HepG2 (cell line): ENCODE data around the gene CSNK1E. TPM values are rescaled to one million over a fixed set of nuclear protein-coding genes. Genes with fewer than 3 reads are reported as not detected.
A peak's percentile ranks its signal among the peaks of the same experiment; 100 is the strongest.

Experiments
- ATAC-seq: fragments of 200-7000 bp; cut with Tn5 transposase; 3 replicates; pipeline ENCODE4 v1.9.1; 2020; ENCODE audit warnings: mild to moderate bottlenecking, moderate library complexity
- BruUV-seq: library from RNA; stranded (reverse); fragments of 400-500 nt; replicated peaks from 2 replicates; lab custom pipeline; 2021; lab: Mats Ljungman, UMichigan
- CTCF ChIA-PET: fragments of 300-600 bp; formaldehyde crosslinking; extraction: SDS; loops from one replicate; lab custom pipeline; 2021; ENCODE audit warnings: low total read pairs, inconsistent platforms, low intra/inter-chr PET ratio; lab: Yijun Ruan, JAX
- POLR2A ChIA-PET: fragments of 350-600 bp; sonication (Branson Sonifier 250); formaldehyde crosslinking; loops from one replicate; lab custom pipeline; 2020; ENCODE audit warnings: antibody characterized with exemption, inconsistent platforms; lab: Yijun Ruan, JAX
- DNase-seq: peaks from one replicate; pipeline ENCODE4 v3.0.0-alpha.2; 2015; ENCODE audit warnings: low spot score
- FAIRE-seq: peaks from 3 replicates; lab custom pipeline; 2011; peaks lifted over from hg19 to GRCh38; lab: Jason Lieb, UNC
- H2AFZ ChIP-seq: one replicate; pipeline ENCODE4 v1.6.1; 2011; ENCODE audit warnings: low read length, inconsistent platforms
- H3K27ac ChIP-seq: fragments of 300-600 bp; 3 replicates; pipeline ENCODE4 v1.8.0; 2011; ENCODE audit warnings: mixed run types, mild to moderate bottlenecking, mixed read lengths, low read length, inconsistent platforms; ENCODE audit not compliant: insufficient read depth; ENCODE audit errors: extremely low read length
- H3K27me3 ChIP-seq, 2 experiments: fragments of 200-600 bp in 1 of 2; 2 replicates in 1 of 2; 3 replicates in 1 of 2; pipeline versions ENCODE4 v1.6.0 to v1.8.0; 2011; ENCODE audit warnings: low read length in 2 of 2, mild to moderate bottlenecking in 2 of 2, moderate library complexity in 2 of 2, inconsistent platforms in 1 of 2; ENCODE audit not compliant: insufficient read depth in 2 of 2, control insufficient read depth in 1 of 2
- H3K36me3 ChIP-seq, 2 experiments: fragments of 200-600 bp in 1 of 2; replicated peaks in 1 of 2; 2 replicates in 1 of 2; 3 replicates in 1 of 2; pipeline versions ENCODE4 v1.5.1 to v1.8.0; 2011; ENCODE audit warnings: low read length in 2 of 2, inconsistent platforms in 1 of 2; ENCODE audit not compliant: insufficient read depth in 2 of 2, control insufficient read depth in 1 of 2
- H3K4me1 ChIP-seq: 2 replicates; pipeline ENCODE4 v1.5.1; 2012; ENCODE audit warnings: low read length, inconsistent platforms; ENCODE audit not compliant: insufficient read depth
- H3K4me2 ChIP-seq: 2 replicates; pipeline ENCODE4 v1.6.0; 2011; ENCODE audit warnings: low read depth, low read length, inconsistent platforms
- H3K4me3 ChIP-seq, 3 experiments: fragments of 200-600 bp in 1 of 3; sonication (generic), shearing (Covaris generic) in 1 of 3; replicated peaks in 1 of 3; 2 replicates each; pipeline ENCODE4 v1.5.1; 2011 to 2016; ENCODE audit warnings: low read length in 3 of 3, inconsistent platforms in 2 of 3, low read depth in 2 of 3, mild to moderate bottlenecking in 2 of 3, control low read depth in 1 of 3, mixed read lengths in 1 of 3; ENCODE audit not compliant: insufficient read depth in 1 of 3
- H3K79me2 ChIP-seq: one replicate; pipeline ENCODE4 v1.6.1; 2011; ENCODE audit warnings: low read length, inconsistent platforms; ENCODE audit not compliant: insufficient read depth
- H3K9ac ChIP-seq: 2 replicates; pipeline ENCODE4 v1.6.0; 2011; ENCODE audit warnings: mild to moderate bottlenecking, low read depth, low read length, inconsistent platforms; ENCODE audit not compliant: insufficient read depth
- H3K9me3 ChIP-seq: 2 replicates; pipeline ENCODE4 v1.5.1; 2012; ENCODE audit warnings: mild to moderate bottlenecking, low read length
- H4K20me1 ChIP-seq: 2 replicates; pipeline ENCODE4 v1.6.0; 2011; ENCODE audit warnings: inconsistent platforms, mild to moderate bottlenecking, low read length, moderate library complexity; ENCODE audit not compliant: insufficient read depth
- HNF4A ChIP-seq: sonication (generic); formaldehyde crosslinking; IDR thresholded peaks from 2 replicates; pipeline ENCODE4 v1.4.0; 2020; ENCODE audit warnings: missing genetic modification reagents
- NR2F6 ChIP-seq, 2 experiments: IDR thresholded peaks; 2 replicates each; pipeline ENCODE4 v1.6.1; 2016; ENCODE audit warnings: antibody characterized with exemption in 1 of 2, mild to moderate bottlenecking in 1 of 2
- RAD21 ChIP-seq: fragments of 450-650 bp; formaldehyde crosslinking; IDR thresholded peaks from 2 replicates; pipeline ENCODE4 v1.5.0; 2020; ENCODE audit warnings: mild to moderate bottlenecking
- SALL1 ChIP-seq: sonication (generic); formaldehyde crosslinking; IDR thresholded peaks from 2 replicates; pipeline ENCODE4 v1.8.0; 2022; ENCODE audit warnings: mild to moderate bottlenecking, missing genetic modification reagents
- SETDB1 ChIP-seq: sonication (generic); formaldehyde crosslinking; IDR thresholded peaks from 2 replicates; pipeline ENCODE4 v1.5.1; 2020; ENCODE audit warnings: missing genetic modification reagents, mild to moderate bottlenecking, borderline replicate concordance
- ZMYM3 ChIP-seq: sonication (generic); formaldehyde crosslinking; IDR thresholded peaks from 2 replicates; pipeline ENCODE4 v1.5.1; 2020; ENCODE audit warnings: mild to moderate bottlenecking, missing genetic modification reagents
- ZMYM4 ChIP-seq: sonication (generic); formaldehyde crosslinking; IDR thresholded peaks from 2 replicates; pipeline ENCODE4 v1.8.1; 2023; ENCODE audit warnings: mild to moderate bottlenecking, missing genetic modification reagents
- WGBS: methylation state at CpG from one replicate; pipeline ENCODE4 v1.1.6; 2017; ENCODE audit warnings: low lambda C conversion rate; 5-methylcytosine and 5-hydroxymethylcytosine counted together
- in situ Hi-C: cut with HindIII; loops from 2 replicates; pipeline ENCODE4 v1.10.0; 2017; ENCODE audit warnings: low pct_unique_long_range_greater_than_20kb; ENCODE audit not compliant: extremely low pct_ligation_motif_present
- intact Hi-C: fragments of 100-400 bp; cut with micrococcal nuclease; formaldehyde crosslinking; loops from one replicate; pipeline ENCODE4 v1.10.0; 2022; ENCODE audit not compliant: unreplicated experiment
- polyA plus RNA-seq, 8 experiments: library from polyadenylated mRNA; depleted of rRNA in 3 of 8; stranded (reverse) in 7 of 8; unstranded in 1 of 8; fragments of >200 nt; fragmentation: Illumina TruSeq in 4 of 8; extraction: Trizol in 4 of 8; gene quantifications; 2 replicates each; pipeline versions ENCODE4 v1.2.1 to v1.2.3, GENCODE V29; 2011 to 2016; ENCODE audit warnings: low read depth in 4 of 8, missing spikeins in 1 of 8, mixed read lengths in 1 of 8; ENCODE audit not compliant: insufficient read depth in 1 of 8
- total RNA-seq, 5 experiments: library from RNA; depleted of rRNA; stranded (reverse); fragments of >200 nt; fragmentation: Illumina TruSeq; extraction: Trizol; gene quantifications; 2 replicates each; pipeline ENCODE4 v1.2.3, GENCODE V29; 2016; ENCODE audit warnings: low read depth in 1 of 5
- TF ChIP-seq, protein P1 (sequence below): sonication (generic); formaldehyde crosslinking; IDR thresholded peaks from 2 replicates; pipeline ENCODE4 v1.5.0; 2020; ENCODE audit warnings: mild to moderate bottlenecking, missing genetic modification reagents, moderate library complexity
- TF ChIP-seq, protein P2 (sequence below): sonication (generic); formaldehyde crosslinking; IDR thresholded peaks from 2 replicates; pipeline ENCODE4 v1.5.0; 2020; ENCODE audit warnings: mild to moderate bottlenecking, missing genetic modification reagents, borderline replicate concordance
- TF ChIP-seq, protein P3 (sequence below), 2 experiments: sonication (generic) in 1 of 2; formaldehyde crosslinking in 1 of 2; IDR thresholded peaks; 2 replicates each; pipeline versions ENCODE4 v1.5.1 to v1.6.1; 2011 to 2020; ENCODE audit warnings: borderline replicate concordance in 1 of 2, low read depth in 1 of 2, low read length in 1 of 2, mild to moderate bottlenecking in 1 of 2, missing genetic modification reagents in 1 of 2, moderate library complexity in 1 of 2

The CSNK1E gene
- total and polyA plus RNA-seq, 2 of the 13 experiments (the other 11 are each of a cell fraction or from before 2014, with no cell fraction given), result 34.7 to 129 TPM

DNA sequence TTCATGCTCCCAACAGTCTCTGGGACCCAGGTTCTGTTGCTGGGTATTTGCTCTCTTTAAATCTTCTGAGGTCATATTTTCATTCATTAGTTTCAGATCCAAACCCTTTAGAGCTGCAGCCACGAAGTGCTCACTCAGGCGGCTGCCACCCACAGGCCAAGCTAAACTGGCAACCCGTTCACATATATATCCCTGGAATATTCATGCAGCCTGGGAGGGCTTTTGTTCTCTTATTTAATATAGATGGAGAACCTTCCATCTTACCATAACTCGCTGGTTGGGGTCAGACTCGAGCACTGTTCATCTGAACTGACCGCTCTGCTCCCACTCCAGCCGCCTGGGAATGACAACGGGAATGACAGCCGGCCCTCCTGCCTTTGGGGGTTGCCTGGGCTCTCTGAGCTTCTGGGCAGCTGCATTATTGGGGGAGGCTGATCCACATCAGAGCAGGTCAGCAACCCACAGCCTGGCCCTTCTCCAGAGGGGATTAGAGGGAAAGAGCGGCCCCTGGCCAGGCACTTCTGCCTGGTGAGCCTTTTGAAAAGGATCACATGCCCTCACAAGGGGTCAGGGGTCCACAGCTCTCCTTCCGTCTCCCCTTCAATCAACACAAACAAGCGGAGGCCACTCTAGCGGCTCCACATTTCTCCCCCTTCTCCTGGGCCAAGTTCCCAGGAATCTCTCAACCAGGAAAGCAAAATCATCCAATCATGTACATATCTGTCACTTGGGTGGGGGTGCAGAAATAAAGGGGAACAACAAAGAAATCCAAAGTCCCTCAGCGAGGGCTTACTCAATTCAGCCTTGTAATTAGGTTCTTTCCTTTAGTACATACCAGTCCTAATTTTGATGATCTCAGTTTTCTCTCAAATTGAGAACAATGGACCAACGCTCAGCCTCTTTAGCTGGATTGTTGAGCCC is 56.2 kb downstream of the CSNK1E start:
- H4K20me1 ChIP-seq, result peaks cover 3% of the 10 kb centered on the region; the same call in 1 of the 2 replicates
- intact Hi-C loops, result loop anchor here (5.0 to 10.0 kb wide), 2 partner anchors 149 to 206 kb away; partner anchors contain the start of genes BAIAP2L2 and PICK1
- no TSS peak for BruUV-seq
- peak overlapping the region; percentile 81 for H3K4me2 ChIP-seq
- H3K4me3 ChIP-seq, result peak overlapping the region in 2 of 3 experiments; percentile 22 to 53; a peak in 4 of 6 replicates
- H3K79me2 ChIP-seq, result peaks cover 19% of the 10 kb centered on the region
- ChIA-PET POLR2A (interaction anchor here (1.6 kb wide), 1 partner anchor 68 kb away, joined by 3 read pairs; no protein-coding TSS in a partner anchor), CTCF (interaction anchor here (2.1 kb wide), 1 partner anchor 92 kb away, joined by 18 read pairs; no protein-coding TSS in a partner anchor)
- WGBS, result 15% methylated on average over 10 of the region's 15 CpGs
- H2AFZ ChIP-seq, result no peak overlapping the region
- FAIRE-seq (peak; percentile 48), DNase-seq (peak; percentile 61), ATAC-seq (peak; percentile 58)
- H3K9me3 ChIP-seq, result no peaks in the 10 kb centered on the region
- in situ Hi-C loops, result loop anchor here (5.0 kb wide), 1 partner anchor 91 kb away; no protein-coding TSS in a partner anchor
- peak overlapping the region; percentile 73 for H3K27ac ChIP-seq
- H3K36me3 ChIP-seq, result no peaks in the 10 kb centered on the region
- H3K9ac ChIP-seq, result peak overlapping the region; percentile 46; the same call in 1 of the 2 replicates
- peaks cover 54% of the 10 kb centered on the region for H3K4me1 ChIP-seq
- H3K27me3 ChIP-seq, result no peaks in the 10 kb centered on the region
- TF ChIP-seq, protein P1, sequence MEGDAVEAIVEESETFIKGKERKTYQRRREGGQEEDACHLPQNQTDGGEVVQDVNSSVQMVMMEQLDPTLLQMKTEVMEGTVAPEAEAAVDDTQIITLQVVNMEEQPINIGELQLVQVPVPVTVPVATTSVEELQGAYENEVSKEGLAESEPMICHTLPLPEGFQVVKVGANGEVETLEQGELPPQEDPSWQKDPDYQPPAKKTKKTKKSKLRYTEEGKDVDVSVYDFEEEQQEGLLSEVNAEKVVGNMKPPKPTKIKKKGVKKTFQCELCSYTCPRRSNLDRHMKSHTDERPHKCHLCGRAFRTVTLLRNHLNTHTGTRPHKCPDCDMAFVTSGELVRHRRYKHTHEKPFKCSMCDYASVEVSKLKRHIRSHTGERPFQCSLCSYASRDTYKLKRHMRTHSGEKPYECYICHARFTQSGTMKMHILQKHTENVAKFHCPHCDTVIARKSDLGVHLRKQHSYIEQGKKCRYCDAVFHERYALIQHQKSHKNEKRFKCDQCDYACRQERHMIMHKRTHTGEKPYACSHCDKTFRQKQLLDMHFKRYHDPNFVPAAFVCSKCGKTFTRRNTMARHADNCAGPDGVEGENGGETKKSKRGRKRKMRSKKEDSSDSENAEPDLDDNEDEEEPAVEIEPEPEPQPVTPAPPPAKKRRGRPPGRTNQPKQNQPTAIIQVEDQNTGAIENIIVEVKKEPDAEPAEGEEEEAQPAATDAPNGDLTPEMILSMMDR, result peak; percentile 46
- TF ChIP-seq HNF4A (peak; percentile 63), NR2F6 (IDR thresholded peaks at IDR 0.05) (peak; percentile 64), NR2F6 (CRISPR knock-in tag; IDR thresholded peaks at IDR 0.05) (peak; percentile 55; the same call in 1 of the 2 replicates), RAD21 (CRISPR knock-in tag) (no peak), ZMYM3 (CRISPR knock-in tag) (peak; percentile 50; the same call in 1 of the 2 replicates), SETDB1 (no peak), ZMYM4 (CRISPR knock-in tag) (no peak; the same call in 1 of the 2 replicates), SALL1 (CRISPR knock-in tag) (peak; percentile 59; the same call in 1 of the 2 replicates)
- TF ChIP-seq, protein P2, sequence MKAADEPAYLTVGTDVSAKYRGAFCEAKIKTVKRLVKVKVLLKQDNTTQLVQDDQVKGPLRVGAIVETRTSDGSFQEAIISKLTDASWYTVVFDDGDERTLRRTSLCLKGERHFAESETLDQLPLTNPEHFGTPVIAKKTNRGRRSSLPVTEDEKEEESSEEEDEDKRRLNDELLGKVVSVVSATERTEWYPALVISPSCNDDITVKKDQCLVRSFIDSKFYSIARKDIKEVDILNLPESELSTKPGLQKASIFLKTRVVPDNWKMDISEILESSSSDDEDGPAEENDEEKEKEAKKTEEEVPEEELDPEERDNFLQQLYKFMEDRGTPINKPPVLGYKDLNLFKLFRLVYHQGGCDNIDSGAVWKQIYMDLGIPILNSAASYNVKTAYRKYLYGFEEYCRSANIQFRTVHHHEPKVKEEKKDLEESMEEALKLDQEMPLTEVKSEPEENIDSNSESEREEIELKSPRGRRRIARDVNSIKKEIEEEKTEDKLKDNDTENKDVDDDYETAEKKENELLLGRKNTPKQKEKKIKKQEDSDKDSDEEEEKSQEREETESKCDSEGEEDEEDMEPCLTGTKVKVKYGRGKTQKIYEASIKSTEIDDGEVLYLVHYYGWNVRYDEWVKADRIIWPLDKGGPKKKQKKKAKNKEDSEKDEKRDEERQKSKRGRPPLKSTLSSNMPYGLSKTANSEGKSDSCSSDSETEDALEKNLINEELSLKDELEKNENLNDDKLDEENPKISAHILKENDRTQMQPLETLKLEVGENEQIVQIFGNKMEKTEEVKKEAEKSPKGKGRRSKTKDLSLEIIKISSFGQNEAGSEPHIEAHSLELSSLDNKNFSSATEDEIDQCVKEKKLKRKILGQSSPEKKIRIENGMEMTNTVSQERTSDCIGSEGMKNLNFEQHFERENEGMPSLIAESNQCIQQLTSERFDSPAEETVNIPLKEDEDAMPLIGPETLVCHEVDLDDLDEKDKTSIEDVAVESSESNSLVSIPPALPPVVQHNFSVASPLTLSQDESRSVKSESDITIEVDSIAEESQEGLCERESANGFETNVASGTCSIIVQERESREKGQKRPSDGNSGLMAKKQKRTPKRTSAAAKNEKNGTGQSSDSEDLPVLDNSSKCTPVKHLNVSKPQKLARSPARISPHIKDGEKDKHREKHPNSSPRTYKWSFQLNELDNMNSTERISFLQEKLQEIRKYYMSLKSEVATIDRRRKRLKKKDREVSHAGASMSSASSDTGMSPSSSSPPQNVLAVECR (CRISPR knock-in tag), result peak; percentile 56; the same call in 1 of the 2 replicates
- TF ChIP-seq, protein P3, sequence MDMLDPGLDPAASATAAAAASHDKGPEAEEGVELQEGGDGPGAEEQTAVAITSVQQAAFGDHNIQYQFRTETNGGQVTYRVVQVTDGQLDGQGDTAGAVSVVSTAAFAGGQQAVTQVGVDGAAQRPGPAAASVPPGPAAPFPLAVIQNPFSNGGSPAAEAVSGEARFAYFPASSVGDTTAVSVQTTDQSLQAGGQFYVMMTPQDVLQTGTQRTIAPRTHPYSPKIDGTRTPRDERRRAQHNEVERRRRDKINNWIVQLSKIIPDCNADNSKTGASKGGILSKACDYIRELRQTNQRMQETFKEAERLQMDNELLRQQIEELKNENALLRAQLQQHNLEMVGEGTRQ (IDR thresholded peaks at IDR 0.05; ENCODE audit: low read depth, low read length), result no peak
- TF ChIP-seq, protein P3 (CRISPR knock-in tag; IDR thresholded peaks at IDR 0.05; ENCODE audit: borderline replicate concordance), result peak; percentile 34; the same call in 1 of the 2 replicates
